GM21825 (cell line): ENCODE data around the gene KLHL9.
"Not testable (repeated sequence)": the region's sequence is repeated elsewhere in the genome, so short reads cannot be mapped to it uniquely, and the experiment has no call there.

Source experiments
- ATAC-seq: cut with Tn5 transposase; IDR thresholded peaks from one replicate; pipeline ENCODE4 v1.9.1; 2021; ENCODE audit warnings: mild to moderate bottlenecking, moderate library complexity; ENCODE audit not compliant: unreplicated experiment

KLHL9 gene

GRCh38 chr9:21334701-21335632 is at the start of gene KLHL9:
Gene KLHL9, minus strand, starts transcription at chr9:21335404. Its CDS starts 545 bp downstream, at chr9:21334859.
- ATAC-seq, result peak; percentile 87

- no peak for ATAC-seq
Measured at GRCh38 chr9:21383627-21384026, 48.4 kb upstream of the KLHL9 start.

GRCh38 chr9:21381448-21382339 is 46.5 kb upstream of the KLHL9 start:
- ATAC-seq, result peak; percentile 96

- not testable (repeated sequence) for ATAC-seq
Measured at GRCh38 chr9:21371467-21371866, 36.3 kb upstream of the KLHL9 start.

GRCh38 chr9:21367957-21368356 is 32.8 kb upstream of the KLHL9 start, which contains the start of gene IFNA13:
Gene IFNA13, minus strand, starts transcription at chr9:21368057. Its CDS starts 47 bp downstream, at chr9:21368010.
- ATAC-seq, result no peak

GRCh38 chr9:21367169-21367568 is 32.0 kb upstream of the KLHL9 start:
- ATAC-seq, result peak; percentile 90

- ATAC-seq, result no peak
Measured at GRCh38 chr9:21362287-21362686, 27.1 kb upstream of the KLHL9 start.

GRCh38 chr9:21357479-21358460 is 22.6 kb upstream of the KLHL9 start:
- ATAC-seq, result peak; percentile 92

- no peak for ATAC-seq
Measured at GRCh38 chr9:21350787-21351186, 15.6 kb upstream of the KLHL9 start, which contains the start of gene IFNA6. Gene IFNA6, minus strand, starts transcription at chr9:21350887. Its CDS starts 0 bp downstream, at chr9:21350887.

GRCh38 chr9:21348430-21348970 is 13.3 kb upstream of the KLHL9 start:
- ATAC-seq, result no peak

GRCh38 chr9:21340735-21341134 is 5.5 kb upstream of the KLHL9 start:
- no peak for ATAC-seq

- ATAC-seq, result no peak
Measured at GRCh38 chr9:21336457-21336856, 1.3 kb upstream of the KLHL9 start.

GRCh38 chr9:21333226-21333625 is 2.0 kb downstream of the KLHL9 start:
- no peak for ATAC-seq

- no peak for ATAC-seq
Measured at GRCh38 chr9:21331676-21332402, 3.4 kb downstream of the KLHL9 start.

GRCh38 chr9:21326526-21327139 is 8.6 kb downstream of the KLHL9 start:
- ATAC-seq, result peak; percentile 71

GRCh38 chr9:21324047-21324446 is 11.2 kb downstream of the KLHL9 start:
- no peak for ATAC-seq

- ATAC-seq, result no peak
Measured at GRCh38 chr9:21322911-21323461, 12.2 kb downstream of the KLHL9 start.

- ATAC-seq, result no peak
Measured at GRCh38 chr9:21320465-21320864, 14.7 kb downstream of the KLHL9 start.
